ENCODE results near the gene BBLN.

BBLN gene

GRCh38 chr9:128136816-128137793, 23.0 kb upstream of the BBLN start:
- Histone ChIP-seq H3K4me3 (ENCODE audit: low read length in 2 of 2) (no peak overlapping the region), H3K27me3 (ENCODE audit: control insufficient read depth in 1 of 2, insufficient read depth in 2 of 2, low read length in 2 of 2) (no peaks in the 10 kb centered on the region), H3K9ac (ENCODE audit: low read length in 2 of 2) (no peak overlapping the region), H3K9me3 (ENCODE audit: control insufficient read depth in 2 of 2, low read length in 2 of 2) (no peaks in the 10 kb centered on the region), H3K4me1 (ENCODE audit: control insufficient read depth, insufficient read depth, low read length) (no peaks in the 10 kb centered on the region), H3K27ac (ENCODE audit: low read length) (no peak overlapping the region), H3K36me3 (ENCODE audit: control insufficient read depth in 2 of 2, insufficient read depth in 2 of 2, low read length in 2 of 2) (no peaks in the 10 kb centered on the region)

- Histone ChIP-seq H3K27ac (ENCODE audit: low read length) (no peak overlapping the region), H3K4me1 (ENCODE audit: control insufficient read depth, insufficient read depth, low read length) (no peaks in the 10 kb centered on the region), H3K36me3 (ENCODE audit: control insufficient read depth in 2 of 2, insufficient read depth in 2 of 2, low read length in 2 of 2) (no peaks in the 10 kb centered on the region), H3K9ac (ENCODE audit: low read length in 2 of 2) (no peak overlapping the region), H3K9me3 (ENCODE audit: control insufficient read depth in 2 of 2, low read length in 2 of 2) (no peaks in the 10 kb centered on the region), H3K4me3 (ENCODE audit: low read length in 2 of 2) (no peak overlapping the region), H3K27me3 (ENCODE audit: control insufficient read depth in 1 of 2, insufficient read depth in 2 of 2, low read length in 2 of 2) (no peaks in the 10 kb centered on the region)
These were observed 22.1 kb upstream of the BBLN start for GRCh38 chr9:128138001-128138400.

- Histone ChIP-seq H3K27ac (ENCODE audit: low read length) (no peak overlapping the region), H3K9me3 (ENCODE audit: control insufficient read depth in 2 of 2, low read length in 2 of 2) (no peaks in the 10 kb centered on the region), H3K4me3 (ENCODE audit: low read length in 2 of 2) (no peak overlapping the region), H3K36me3 (ENCODE audit: control insufficient read depth in 2 of 2, insufficient read depth in 2 of 2, low read length in 2 of 2) (no peaks in the 10 kb centered on the region), H3K27me3 (ENCODE audit: control insufficient read depth in 1 of 2, insufficient read depth in 2 of 2, low read length in 2 of 2) (no peaks in the 10 kb centered on the region), H3K4me1 (ENCODE audit: control insufficient read depth, insufficient read depth, low read length) (no peaks in the 10 kb centered on the region), H3K9ac (ENCODE audit: low read length in 2 of 2) (no peak overlapping the region)
These were observed 20.4 kb upstream of the BBLN start for GRCh38 chr9:128139621-128140020.

- H3K27me3 ChIP-seq (ENCODE audit: control insufficient read depth in 1 of 2, insufficient read depth in 2 of 2, low read length in 2 of 2): no peaks in the 10 kb centered on the region
- no peak overlapping the region for H3K9ac ChIP-seq (ENCODE audit: low read length in 2 of 2)
- H3K9me3 ChIP-seq (ENCODE audit: control insufficient read depth in 2 of 2, low read length in 2 of 2): no peaks in the 10 kb centered on the region
- H3K4me1 ChIP-seq (ENCODE audit: control insufficient read depth, insufficient read depth, low read length): no peaks in the 10 kb centered on the region
- no peak overlapping the region for H3K27ac ChIP-seq (ENCODE audit: low read length)
- no peaks in the 10 kb centered on the region for H3K36me3 ChIP-seq (ENCODE audit: control insufficient read depth in 2 of 2, insufficient read depth in 2 of 2, low read length in 2 of 2)
- H3K4me3 ChIP-seq (ENCODE audit: low read length in 2 of 2): no peak overlapping the region
These were observed 18.5 kb upstream of the BBLN start for GRCh38 chr9:128141604-128142003.

- H3K9me3 ChIP-seq (ENCODE audit: control insufficient read depth in 2 of 2, low read length in 2 of 2): no peaks in the 10 kb centered on the region
- no peaks in the 10 kb centered on the region for H3K36me3 ChIP-seq (ENCODE audit: control insufficient read depth in 2 of 2, insufficient read depth in 2 of 2, low read length in 2 of 2)
- no peak overlapping the region for H3K27ac ChIP-seq (ENCODE audit: low read length)
- H3K4me1 ChIP-seq (ENCODE audit: control insufficient read depth, insufficient read depth, low read length): no peaks in the 10 kb centered on the region
- no peak overlapping the region for H3K4me3 ChIP-seq (ENCODE audit: low read length in 2 of 2)
- H3K27me3 ChIP-seq (ENCODE audit: control insufficient read depth in 1 of 2, insufficient read depth in 2 of 2, low read length in 2 of 2): no peaks in the 10 kb centered on the region
- no peak overlapping the region for H3K9ac ChIP-seq (ENCODE audit: low read length in 2 of 2)
These were observed 18.0 kb upstream of the BBLN start for GRCh38 chr9:128142061-128142460.

- no peaks in the 10 kb centered on the region for H3K36me3 ChIP-seq (ENCODE audit: control insufficient read depth in 2 of 2, insufficient read depth in 2 of 2, low read length in 2 of 2)
- H3K9me3 ChIP-seq (ENCODE audit: control insufficient read depth in 2 of 2, low read length in 2 of 2): no peaks in the 10 kb centered on the region
- H3K4me3 ChIP-seq (ENCODE audit: low read length in 2 of 2): no peak overlapping the region
- H3K9ac ChIP-seq (ENCODE audit: low read length in 2 of 2): no peak overlapping the region
- H3K4me1 ChIP-seq (ENCODE audit: control insufficient read depth, insufficient read depth, low read length): no peaks in the 10 kb centered on the region
- no peaks in the 10 kb centered on the region for H3K27me3 ChIP-seq (ENCODE audit: control insufficient read depth in 1 of 2, insufficient read depth in 2 of 2, low read length in 2 of 2)
- no peak overlapping the region for H3K27ac ChIP-seq (ENCODE audit: low read length)
These were observed 17.5 kb upstream of the BBLN start for GRCh38 chr9:128142596-128142995.

GRCh38 chr9:128143525-128144238, 16.4 kb upstream of the BBLN start:
- no peak overlapping the region for H3K9ac ChIP-seq (ENCODE audit: low read length in 2 of 2)

GRCh38 chr9:128144239-128145181, 15.6 kb upstream of the BBLN start:
- Histone ChIP-seq H3K4me1 (ENCODE audit: control insufficient read depth, insufficient read depth, low read length) (peaks cover 3% of the 10 kb centered on the region), H3K9me3 (ENCODE audit: control insufficient read depth in 2 of 2, low read length in 2 of 2) (no peaks in the 10 kb centered on the region), H3K36me3 (ENCODE audit: control insufficient read depth in 2 of 2, insufficient read depth in 2 of 2, low read length in 2 of 2) (no peaks in the 10 kb centered on the region), H3K27me3 (ENCODE audit: control insufficient read depth in 1 of 2, insufficient read depth in 2 of 2, low read length in 2 of 2) (no peaks in the 10 kb centered on the region), H3K4me3 (ENCODE audit: low read length in 2 of 2) (no peak overlapping the region), H3K9ac (ENCODE audit: low read length in 2 of 2) (no peak overlapping the region), H3K27ac (ENCODE audit: low read length) (no peak overlapping the region)

More at GRCh38 chr9:128143525-128144238, 16.4 kb upstream of the BBLN start:
- Histone ChIP-seq H3K36me3 (ENCODE audit: control insufficient read depth in 2 of 2, insufficient read depth in 2 of 2, low read length in 2 of 2) (no peaks in the 10 kb centered on the region), H3K27ac (ENCODE audit: low read length) (no peak overlapping the region), H3K9me3 (ENCODE audit: control insufficient read depth in 2 of 2, low read length in 2 of 2) (no peaks in the 10 kb centered on the region), H3K27me3 (ENCODE audit: control insufficient read depth in 1 of 2, insufficient read depth in 2 of 2, low read length in 2 of 2) (no peaks in the 10 kb centered on the region), H3K4me1 (ENCODE audit: control insufficient read depth, insufficient read depth, low read length) (peaks cover 3% of the 10 kb centered on the region), H3K4me3 (ENCODE audit: low read length in 2 of 2) (no peak overlapping the region)

GRCh38 chr9:128145536-128145935, 14.5 kb upstream of the BBLN start:
- H3K4me1 ChIP-seq (ENCODE audit: control insufficient read depth, insufficient read depth, low read length): peaks cover 3% of the 10 kb centered on the region
- H3K4me3 ChIP-seq (ENCODE audit: low read length in 2 of 2): no peak overlapping the region
- H3K9me3 ChIP-seq (ENCODE audit: control insufficient read depth in 2 of 2, low read length in 2 of 2): no peaks in the 10 kb centered on the region
- no peak overlapping the region for H3K9ac ChIP-seq (ENCODE audit: low read length in 2 of 2)
- no peaks in the 10 kb centered on the region for H3K27me3 ChIP-seq (ENCODE audit: control insufficient read depth in 1 of 2, insufficient read depth in 2 of 2, low read length in 2 of 2)
- H3K36me3 ChIP-seq (ENCODE audit: control insufficient read depth in 2 of 2, insufficient read depth in 2 of 2, low read length in 2 of 2): no peaks in the 10 kb centered on the region
- H3K27ac ChIP-seq (ENCODE audit: low read length): no peak overlapping the region

GRCh38 chr9:128145951-128146351, 14.1 kb upstream of the BBLN start:
- Histone ChIP-seq H3K9ac (ENCODE audit: low read length in 2 of 2) (no peak overlapping the region), H3K4me3 (ENCODE audit: low read length in 2 of 2) (no peak overlapping the region), H3K4me1 (ENCODE audit: control insufficient read depth, insufficient read depth, low read length) (peaks cover 3% of the 10 kb centered on the region), H3K9me3 (ENCODE audit: control insufficient read depth in 2 of 2, low read length in 2 of 2) (no peaks in the 10 kb centered on the region), H3K27me3 (ENCODE audit: control insufficient read depth in 1 of 2, insufficient read depth in 2 of 2, low read length in 2 of 2) (no peaks in the 10 kb centered on the region), H3K27ac (ENCODE audit: low read length) (no peak overlapping the region), H3K36me3 (ENCODE audit: control insufficient read depth in 2 of 2, insufficient read depth in 2 of 2, low read length in 2 of 2) (no peaks in the 10 kb centered on the region)

Data from stomach smooth muscle (tissue), 2 donors.